NK-92 (cell line): ENCODE data around the gene GPC6.

Experiments
- DNase-seq: peaks from one replicate; lab custom pipeline; 2025; ENCODE audit not compliant: unreplicated experiment; lab: John Stamatoyannopoulos, UW

The GPC6 gene

GRCh38 chr13:94014461-94014860, 787.9 kb downstream of the GPC6 start:
- no peak for DNase-seq

- DNase-seq, result no peak
These were observed 793.8 kb downstream of the GPC6 start for GRCh38 chr13:94020426-94020825.

- DNase-seq, result no peak
These were observed 794.2 kb downstream of the GPC6 start for GRCh38 chr13:94020833-94021232.

- DNase-seq, result no peak
These were observed 801.6 kb downstream of the GPC6 start for GRCh38 chr13:94028234-94028633.

GRCh38 chr13:94028650-94029049, 802.0 kb downstream of the GPC6 start:
- DNase-seq, result no peak

GRCh38 chr13:94030415-94031119, 804.0 kb downstream of the GPC6 start:
- DNase-seq, result no peak

GRCh38 chr13:94031609-94032008, 805.0 kb downstream of the GPC6 start:
- DNase-seq, result no peak

GRCh38 chr13:94033098-94033497, 806.5 kb downstream of the GPC6 start:
- DNase-seq, result no peak

- DNase-seq, result no peak
These were observed 807.4 kb downstream of the GPC6 start for GRCh38 chr13:94033830-94034642.

- no peak for DNase-seq
These were observed 823.4 kb downstream of the GPC6 start for GRCh38 chr13:94050039-94050438.

- DNase-seq, result no peak
These were observed 824.1 kb downstream of the GPC6 start for GRCh38 chr13:94050686-94051085.

- no peak for DNase-seq
These were observed 827.5 kb downstream of the GPC6 start for GRCh38 chr13:94053986-94054593.

- no peak for DNase-seq
These were observed 829.9 kb downstream of the GPC6 start for GRCh38 chr13:94056362-94056990.

- no peak for DNase-seq
These were observed 831.1 kb downstream of the GPC6 start for GRCh38 chr13:94057618-94058186.

- DNase-seq, result no peak
These were observed 832.3 kb downstream of the GPC6 start for GRCh38 chr13:94058821-94059360.

- no peak for DNase-seq
These were observed 834.7 kb downstream of the GPC6 start for GRCh38 chr13:94061301-94061700.

- DNase-seq, result no peak
These were observed 836.5 kb downstream of the GPC6 start for GRCh38 chr13:94063096-94063495.

- no peak for DNase-seq
These were observed 837.2 kb downstream of the GPC6 start for GRCh38 chr13:94063848-94064247.

- no peak for DNase-seq
These were observed 839.1 kb downstream of the GPC6 start for GRCh38 chr13:94065741-94066140.

GRCh38 chr13:94073007-94073744, 846.6 kb downstream of the GPC6 start:
- no peak for DNase-seq
